ENCODE results near the gene PSMB5. TPM values are rescaled to one million over a fixed set of nuclear protein-coding genes. Genes with fewer than 3 reads are reported as not detected.

The PSMB5 gene
- total RNA-seq, 4 donors from 2014 or later = 90.2 to 154 (median 113) TPM

DNA sequence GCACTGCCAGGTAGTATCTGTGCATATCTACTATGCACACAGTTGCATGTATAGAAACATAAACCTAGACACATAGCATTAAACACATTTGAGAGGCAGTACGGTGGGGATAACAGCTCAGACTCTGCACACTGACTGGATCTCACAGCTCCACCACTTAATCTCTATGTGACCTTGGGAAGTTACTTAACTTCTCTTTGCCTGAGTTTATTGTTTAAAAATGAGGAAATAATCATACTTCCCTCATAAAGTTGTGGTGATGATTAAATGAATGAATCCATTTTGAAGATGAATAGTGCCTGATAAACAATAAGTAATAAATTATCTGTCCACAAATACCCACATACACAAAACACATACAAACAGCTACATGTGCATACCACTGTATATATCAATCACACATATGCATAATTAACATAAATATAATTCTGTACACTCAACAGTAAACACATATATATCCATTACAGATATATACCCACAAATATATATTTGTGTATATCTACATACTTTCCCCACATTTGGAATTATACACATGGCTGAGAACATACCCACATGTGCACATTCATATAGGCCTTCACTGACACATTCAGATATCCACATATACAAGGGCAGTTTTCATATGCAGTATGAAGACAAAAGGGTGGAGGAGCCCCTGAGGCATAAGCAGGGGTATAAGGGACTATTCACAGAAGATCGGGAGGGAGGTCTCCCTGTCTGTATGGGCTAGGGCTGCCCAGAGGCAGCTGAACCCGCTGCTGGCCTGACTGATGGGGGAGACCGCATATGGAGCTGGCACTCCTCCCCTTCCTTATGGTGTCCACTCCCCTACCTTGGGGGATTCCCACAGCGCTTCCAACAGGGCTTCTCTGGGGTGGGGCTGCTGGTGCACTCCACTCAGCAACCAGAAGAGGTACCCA is 16.7 kb upstream of the PSMB5 start:
- no peak for DNase-seq (ENCODE audit: low spot score in 2 of 2)
- H3K36me3 ChIP-seq = no peaks in the 10 kb centered on the region
- H3K4me1 ChIP-seq = peaks cover 0 to 7% (median 2%) of the 10 kb centered on the region in 4 donors
- TF ChIP-seq, protein P1, sequence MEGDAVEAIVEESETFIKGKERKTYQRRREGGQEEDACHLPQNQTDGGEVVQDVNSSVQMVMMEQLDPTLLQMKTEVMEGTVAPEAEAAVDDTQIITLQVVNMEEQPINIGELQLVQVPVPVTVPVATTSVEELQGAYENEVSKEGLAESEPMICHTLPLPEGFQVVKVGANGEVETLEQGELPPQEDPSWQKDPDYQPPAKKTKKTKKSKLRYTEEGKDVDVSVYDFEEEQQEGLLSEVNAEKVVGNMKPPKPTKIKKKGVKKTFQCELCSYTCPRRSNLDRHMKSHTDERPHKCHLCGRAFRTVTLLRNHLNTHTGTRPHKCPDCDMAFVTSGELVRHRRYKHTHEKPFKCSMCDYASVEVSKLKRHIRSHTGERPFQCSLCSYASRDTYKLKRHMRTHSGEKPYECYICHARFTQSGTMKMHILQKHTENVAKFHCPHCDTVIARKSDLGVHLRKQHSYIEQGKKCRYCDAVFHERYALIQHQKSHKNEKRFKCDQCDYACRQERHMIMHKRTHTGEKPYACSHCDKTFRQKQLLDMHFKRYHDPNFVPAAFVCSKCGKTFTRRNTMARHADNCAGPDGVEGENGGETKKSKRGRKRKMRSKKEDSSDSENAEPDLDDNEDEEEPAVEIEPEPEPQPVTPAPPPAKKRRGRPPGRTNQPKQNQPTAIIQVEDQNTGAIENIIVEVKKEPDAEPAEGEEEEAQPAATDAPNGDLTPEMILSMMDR (IDR thresholded peaks at IDR 0.05) = no peak
- TF ChIP-seq POLR2A (IDR thresholded peaks at IDR 0.05) (no peak), EP300 (IDR thresholded peaks at IDR 0.05) (no peak)
- no peaks in the 10 kb centered on the region for H3K9me3 ChIP-seq
- H3K4me3 ChIP-seq = no peak overlapping the region
- no peak overlapping the region for H3K27ac ChIP-seq
- H3K27me3 ChIP-seq = no peaks in the 10 kb centered on the region
- WGBS, 2 donors = 66 to 70% methylated on average over 5 of the region's 5 CpGs

DNA sequence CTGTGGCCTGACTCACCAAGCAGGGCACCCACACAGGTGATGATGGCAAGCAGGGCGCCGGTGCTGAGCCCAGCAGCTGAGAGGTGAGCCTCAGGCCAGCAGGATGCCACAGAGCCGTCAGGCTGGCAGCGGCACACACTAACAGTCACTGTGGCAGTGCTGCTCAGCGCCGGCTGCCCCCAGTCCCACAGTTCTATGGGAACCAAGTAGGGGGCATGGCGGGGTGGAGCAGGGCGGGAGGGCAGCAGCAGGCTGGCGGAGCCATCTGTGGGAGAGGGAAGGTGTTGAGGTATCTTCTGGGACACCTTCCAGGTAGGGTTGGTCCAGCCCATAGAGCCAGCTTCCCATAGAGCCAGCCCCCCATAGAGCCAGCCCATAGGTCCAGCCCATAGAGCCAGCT is 14.3 kb upstream of the PSMB5 start:
- DNase-seq (ENCODE audit: low spot score in 2 of 2) = no peak

DNA sequence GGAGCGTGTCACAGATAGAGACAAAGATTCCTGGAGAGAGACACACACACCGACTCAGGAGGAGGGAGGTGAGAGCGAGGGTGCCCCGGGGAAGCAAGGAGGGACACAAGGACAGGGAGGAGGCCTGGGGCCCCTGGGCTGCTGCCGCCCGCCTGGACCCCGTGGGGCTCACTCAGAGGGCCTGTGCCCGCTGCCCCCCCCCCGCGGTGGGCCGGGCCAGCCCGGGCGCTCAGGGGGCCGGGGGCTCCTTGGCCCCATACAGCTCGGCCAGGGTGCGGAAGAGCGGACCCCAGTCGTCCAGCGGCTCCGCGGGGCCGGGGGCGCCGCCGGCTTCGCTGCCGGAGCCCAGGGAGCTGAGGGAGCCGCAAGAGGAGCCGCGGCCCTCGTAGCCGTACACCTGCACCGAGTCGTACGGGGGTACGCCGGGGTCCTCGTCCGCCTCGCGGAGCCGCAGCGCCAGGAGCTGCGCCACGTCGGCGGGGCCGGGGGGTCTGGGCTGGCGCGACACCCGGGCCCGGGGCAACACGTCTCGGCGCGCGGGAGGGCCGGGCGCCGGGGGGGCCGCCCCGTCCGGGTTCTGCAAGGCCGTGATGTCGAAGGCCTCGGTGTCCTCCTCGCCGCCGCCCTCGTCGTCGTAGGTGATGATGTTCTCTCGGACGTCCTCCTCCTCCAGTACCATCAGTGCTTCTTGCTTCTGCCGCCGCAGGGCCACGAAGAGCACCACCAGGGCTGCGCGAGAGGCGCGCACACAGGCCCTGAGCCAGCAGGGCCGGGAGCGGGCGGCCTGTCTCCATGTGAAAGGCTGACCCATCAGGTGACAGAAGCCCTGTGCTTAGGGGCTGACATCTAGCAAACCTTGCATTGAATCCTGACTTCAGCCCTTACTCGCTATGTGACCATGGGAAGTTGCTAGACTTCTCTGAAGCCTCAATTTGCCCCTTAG is 13.3 kb upstream of the PSMB5 start:
- WGBS, 2 donors = 83 to 86% methylated on average over 34 to 52 of the region's 85 CpGs

More for the DNA sequence above, 14.3 kb upstream of the PSMB5 start:
- TF ChIP-seq EP300 (IDR thresholded peaks at IDR 0.05) (no peak), POLR2A (IDR thresholded peaks at IDR 0.05) (no peak)
- TF ChIP-seq, protein P1 (IDR thresholded peaks at IDR 0.05) = no peak
- H3K4me3 ChIP-seq = no peak overlapping the region
- H3K9me3 ChIP-seq = no peaks in the 10 kb centered on the region
- H3K36me3 ChIP-seq = no peaks in the 10 kb centered on the region
- 95 to 96% methylated on average over 8 of the region's 9 CpGs for WGBS, 2 donors
- no peaks in the 10 kb centered on the region for H3K4me1 ChIP-seq
- H3K27ac ChIP-seq = no peak overlapping the region
- no peaks in the 10 kb centered on the region for H3K27me3 ChIP-seq

DNA sequence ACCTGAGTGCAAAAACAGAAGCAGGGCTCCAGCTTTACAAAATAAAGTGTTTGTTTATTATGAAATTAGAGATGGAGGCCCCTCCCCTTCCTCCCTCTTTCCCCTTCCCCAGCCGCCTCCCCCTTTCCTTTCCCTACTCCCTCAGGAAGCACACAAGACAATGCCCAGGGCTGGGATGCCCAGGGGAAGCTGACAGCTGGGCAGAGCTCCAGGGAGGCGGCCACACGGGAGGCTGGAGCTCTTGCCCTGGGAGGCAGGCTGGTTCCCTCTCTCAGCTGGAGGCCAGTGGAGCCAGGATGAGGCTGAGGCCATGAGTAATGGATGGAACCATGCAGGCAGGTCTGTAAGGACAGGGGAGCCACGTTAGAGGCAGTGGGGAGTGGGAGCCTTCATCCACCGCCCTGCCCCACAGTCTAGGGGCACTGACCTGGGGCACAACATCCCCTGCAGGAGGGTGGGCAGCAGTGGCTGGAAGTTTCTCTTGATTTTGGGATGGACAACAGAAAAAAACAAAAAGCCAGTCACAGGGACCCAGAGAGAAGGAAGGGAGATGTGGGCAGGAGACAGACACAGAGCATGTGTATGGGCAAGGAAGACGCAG is 12.4 kb upstream of the PSMB5 start:
- Histone ChIP-seq H3K9me3 (no peaks in the 10 kb centered on the region), H3K27ac (no peak overlapping the region), H3K4me1 (no peaks in the 10 kb centered on the region), H3K27me3 (no peaks in the 10 kb centered on the region), H3K36me3 (no peaks in the 10 kb centered on the region), H3K4me3 (no peak overlapping the region)
- no peak for DNase-seq (ENCODE audit: low spot score in 2 of 2)
- WGBS, 2 donors = 58 to 64% methylated on average over 6 of the region's 6 CpGs
- TF ChIP-seq, protein P1 (IDR thresholded peaks at IDR 0.05) = no peak
- TF ChIP-seq POLR2A (IDR thresholded peaks at IDR 0.05) (no peak), EP300 (IDR thresholded peaks at IDR 0.05) (no peak)

More for the DNA sequence above, 13.3 kb upstream of the PSMB5 start:
- TF ChIP-seq POLR2A (IDR thresholded peaks at IDR 0.05) (no peak), EP300 (IDR thresholded peaks at IDR 0.05) (no peak)
- TF ChIP-seq, protein P1 (IDR thresholded peaks at IDR 0.05) = no peak
- no peaks in the 10 kb centered on the region for H3K9me3 ChIP-seq
- H3K4me1 ChIP-seq = no peaks in the 10 kb centered on the region
- no peak overlapping the region for H3K27ac ChIP-seq
- no peaks in the 10 kb centered on the region for H3K27me3 ChIP-seq
- no peak overlapping the region for H3K4me3 ChIP-seq
- no peak for DNase-seq (ENCODE audit: low spot score in 2 of 2)
- no peaks in the 10 kb centered on the region for H3K36me3 ChIP-seq
